ENCODE measurements around the gene FNBP1.

FNBP1 gene

DNA sequence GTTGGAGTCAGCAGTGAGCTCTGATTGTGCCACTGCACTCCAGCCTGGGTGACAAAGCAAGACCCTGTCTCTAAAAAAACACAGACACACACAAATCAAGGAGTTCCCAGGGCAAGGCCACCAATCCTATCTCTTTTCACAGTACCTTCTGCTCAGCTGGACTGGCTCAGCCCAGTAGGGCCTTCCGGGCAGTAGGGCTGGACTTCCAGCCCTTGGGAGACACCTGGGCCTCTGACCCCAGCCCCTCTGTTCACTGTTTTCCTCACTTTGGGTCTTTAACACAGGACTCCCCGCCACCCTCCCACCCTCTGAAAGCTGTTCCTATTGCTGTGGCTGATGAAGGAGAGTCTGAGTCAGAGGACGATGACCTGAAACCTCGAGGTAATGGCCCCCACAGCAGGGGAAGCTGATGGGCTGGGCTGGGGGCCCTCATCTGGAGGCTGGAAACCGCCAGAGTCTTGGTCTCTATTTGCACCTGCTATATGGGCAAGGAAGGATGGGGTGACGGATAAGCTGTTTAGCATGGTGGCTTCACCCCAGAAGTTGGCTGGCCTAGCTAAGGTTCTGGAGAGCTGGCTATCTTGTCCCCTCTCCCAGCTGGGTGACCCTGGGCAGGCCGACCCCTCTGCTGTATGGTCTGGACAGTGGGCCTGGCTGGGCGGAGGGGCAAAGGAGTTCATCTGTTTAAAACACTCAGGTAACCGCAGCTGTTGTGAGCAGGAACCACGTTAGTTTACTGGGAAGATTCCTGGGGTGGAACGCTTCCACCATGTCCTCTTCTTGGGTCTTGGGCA lies 182.1 kb downstream of the FNBP1 start:
- H3K4me3 Mint-ChIP-seq, result no peak overlapping the region
- no peak overlapping the region for H3K27ac Mint-ChIP-seq
- peaks cover 9% of the 10 kb centered on the region for H3K4me1 Mint-ChIP-seq (ENCODE audit: low read depth)
- H3K36me3 Mint-ChIP-seq (ENCODE audit: low read depth), result peaks cover 91% of the 10 kb centered on the region
- H3K27me3 Mint-ChIP-seq, result no peaks in the 10 kb centered on the region
- intact Hi-C loops (cut with micrococcal nuclease), result no loop called here
- H3K9me3 Mint-ChIP-seq, result no peaks in the 10 kb centered on the region

DNA sequence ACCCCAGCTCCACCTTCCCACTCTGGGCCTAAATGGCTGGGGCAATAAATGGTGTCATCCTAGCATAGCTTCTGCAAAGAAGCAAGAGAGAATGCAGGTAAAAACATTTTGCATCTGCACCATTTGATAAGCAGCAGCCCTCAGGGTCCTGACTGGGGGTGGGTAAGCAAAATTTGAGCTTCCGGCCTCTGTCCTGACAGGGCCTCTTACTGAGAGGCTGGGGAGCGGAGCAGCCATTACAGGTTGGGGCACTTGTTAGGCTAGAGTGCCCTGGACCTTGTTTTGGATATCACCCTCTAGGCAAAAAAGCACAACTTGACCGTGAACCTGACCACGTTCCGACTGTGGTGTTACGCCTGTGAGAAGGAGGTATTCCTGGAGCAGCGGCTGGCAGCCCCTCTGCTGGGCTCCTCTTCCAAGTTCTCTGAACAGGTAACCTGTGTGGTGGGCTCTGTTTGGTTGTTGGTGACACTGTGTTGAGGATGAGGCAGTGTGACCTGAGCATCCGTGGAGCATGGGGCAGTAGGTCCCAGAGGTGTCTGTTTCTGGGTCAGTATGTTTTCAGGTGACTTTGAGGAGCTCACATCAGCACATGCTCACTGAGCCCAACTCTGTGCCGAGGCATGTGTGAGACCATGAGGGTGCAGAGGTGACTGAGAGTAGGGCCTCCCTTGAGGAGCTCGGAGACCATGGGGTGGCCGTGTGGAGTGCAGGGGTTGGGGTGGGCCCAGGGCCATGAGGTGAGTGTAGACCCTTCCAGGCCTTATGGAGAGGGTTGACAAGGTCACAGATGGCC lies 184.6 kb downstream of the FNBP1 start:
- Mint-ChIP-seq H3K27me3 (no peaks in the 10 kb centered on the region), H3K4me1 (ENCODE audit: low read depth) (no peaks in the 10 kb centered on the region), H3K4me3 (no peak overlapping the region), H3K27ac (no peak overlapping the region), H3K36me3 (ENCODE audit: low read depth) (peaks cover 94% of the 10 kb centered on the region), H3K9me3 (no peaks in the 10 kb centered on the region)
- intact Hi-C loops (cut with micrococcal nuclease), result no loop called here

DNA sequence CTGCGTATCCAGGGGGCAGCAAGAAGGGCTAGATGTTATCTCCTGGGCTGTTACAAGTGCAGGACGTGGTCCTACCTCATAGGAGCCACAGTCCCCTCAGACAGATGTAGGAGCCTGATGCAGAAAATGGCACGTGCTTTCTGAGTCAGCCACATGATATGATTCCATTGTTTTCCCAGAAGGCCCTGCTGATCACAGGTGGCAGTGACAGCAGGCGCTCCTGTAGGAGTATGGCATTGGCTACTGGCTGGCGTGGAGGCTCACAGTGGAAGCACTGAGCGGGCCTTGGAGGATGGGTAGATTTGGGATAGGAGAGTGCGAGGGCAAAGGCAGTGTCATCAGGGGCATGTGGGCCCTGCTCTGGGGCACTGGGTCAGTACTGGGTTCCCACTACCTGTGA lies 185.8 kb downstream of the FNBP1 start:
- intact Hi-C loops (cut with micrococcal nuclease), result no loop called here
- peaks cover 94% of the 10 kb centered on the region for H3K36me3 Mint-ChIP-seq (ENCODE audit: low read depth)
- H3K4me3 Mint-ChIP-seq, result no peak overlapping the region
- H3K4me1 Mint-ChIP-seq (ENCODE audit: low read depth), result no peaks in the 10 kb centered on the region
- no peaks in the 10 kb centered on the region for H3K27me3 Mint-ChIP-seq
- H3K9me3 Mint-ChIP-seq, result no peaks in the 10 kb centered on the region
- no peak overlapping the region for H3K27ac Mint-ChIP-seq

DNA sequence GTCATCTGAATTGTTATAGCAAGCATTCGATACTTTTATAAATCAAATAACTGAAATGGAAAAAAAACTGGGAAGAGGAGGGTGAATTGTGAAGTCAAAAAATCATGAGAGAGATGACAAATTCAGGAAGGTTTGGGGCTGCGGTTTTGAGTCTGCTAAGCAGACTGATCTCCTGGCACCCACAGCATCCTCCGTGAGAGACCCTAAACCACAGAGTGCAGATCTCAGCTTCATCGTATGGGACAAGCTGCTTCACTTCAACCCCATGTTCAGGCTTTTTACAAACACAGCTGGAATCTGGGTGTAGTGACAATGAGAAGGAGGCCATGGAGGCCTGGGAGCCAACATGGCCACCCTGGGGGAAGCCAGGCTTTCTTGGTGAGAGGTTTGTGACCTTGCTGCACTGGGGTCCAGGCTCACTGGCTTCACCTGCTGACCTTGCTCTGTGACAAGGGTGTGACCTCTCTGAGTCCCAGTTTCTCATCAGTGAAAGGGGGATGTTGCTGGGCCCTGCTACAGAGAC lies 188.3 kb downstream of the FNBP1 start:
- H3K4me3 Mint-ChIP-seq, result no peak overlapping the region
- H3K36me3 Mint-ChIP-seq (ENCODE audit: low read depth), result peaks cover 100% of the 10 kb centered on the region
- intact Hi-C loops (cut with micrococcal nuclease), result no loop called here

DNA sequence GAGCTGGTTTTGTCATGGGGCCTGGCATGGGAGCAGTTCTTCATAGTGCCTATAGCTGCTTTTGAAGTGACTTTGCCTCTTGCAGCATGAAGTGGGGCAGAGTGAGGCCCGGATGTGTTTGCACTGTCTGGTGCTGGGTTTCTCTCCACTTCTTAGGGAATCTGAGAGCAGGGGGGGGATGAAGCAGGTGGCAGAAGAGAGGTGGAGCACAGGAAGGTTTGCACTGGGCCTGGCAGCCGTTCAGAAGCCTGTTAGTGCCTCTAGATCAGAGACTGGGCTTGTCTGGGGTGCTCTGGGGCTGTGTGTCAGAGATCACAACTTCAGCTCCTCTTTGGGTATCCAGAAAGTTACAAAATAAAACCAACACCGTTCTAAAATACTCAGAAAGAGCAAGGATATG lies 189.4 kb downstream of the FNBP1 start:
- intact Hi-C loops (cut with micrococcal nuclease), result no loop called here

More for the DNA sequence above, 188.3 kb downstream of the FNBP1 start:
- H3K27ac Mint-ChIP-seq, result no peak overlapping the region
- H3K4me1 Mint-ChIP-seq (ENCODE audit: low read depth), result no peaks in the 10 kb centered on the region
- no peaks in the 10 kb centered on the region for H3K27me3 Mint-ChIP-seq
- no peaks in the 10 kb centered on the region for H3K9me3 Mint-ChIP-seq

DNA sequence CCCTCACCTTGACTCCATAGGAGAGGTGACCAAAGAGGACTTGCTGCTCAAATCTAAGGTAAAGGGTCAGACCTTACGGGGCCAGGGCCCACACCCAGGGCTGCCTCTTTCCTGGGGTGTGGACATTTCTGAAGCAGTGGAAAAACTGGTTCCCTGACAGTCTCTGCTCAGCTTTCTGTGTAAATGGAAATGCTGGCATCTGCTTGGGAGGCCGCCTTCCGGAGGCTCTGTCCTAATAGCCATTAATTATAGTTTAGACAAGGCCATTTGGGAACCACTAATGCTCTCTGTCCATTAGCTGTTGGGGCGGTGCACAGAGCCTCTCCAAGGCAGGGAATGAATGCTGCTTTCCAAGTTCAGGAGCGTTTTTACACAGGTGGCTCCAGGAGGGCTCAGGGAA lies 190.4 kb downstream of the FNBP1 start:
- Mint-ChIP-seq H3K9me3 (no peaks in the 10 kb centered on the region), H3K36me3 (ENCODE audit: low read depth) (peaks cover 81% of the 10 kb centered on the region), H3K4me3 (no peak overlapping the region), H3K4me1 (ENCODE audit: low read depth) (no peaks in the 10 kb centered on the region), H3K27me3 (no peaks in the 10 kb centered on the region), H3K27ac (no peak overlapping the region)
- intact Hi-C loops (cut with micrococcal nuclease), result no loop called here

More for the DNA sequence above, 189.4 kb downstream of the FNBP1 start:
- Mint-ChIP-seq H3K27me3 (no peaks in the 10 kb centered on the region), H3K9me3 (no peaks in the 10 kb centered on the region), H3K36me3 (ENCODE audit: low read depth) (peaks cover 92% of the 10 kb centered on the region), H3K4me3 (no peak overlapping the region), H3K27ac (no peak overlapping the region), H3K4me1 (ENCODE audit: low read depth) (no peaks in the 10 kb centered on the region)

DNA sequence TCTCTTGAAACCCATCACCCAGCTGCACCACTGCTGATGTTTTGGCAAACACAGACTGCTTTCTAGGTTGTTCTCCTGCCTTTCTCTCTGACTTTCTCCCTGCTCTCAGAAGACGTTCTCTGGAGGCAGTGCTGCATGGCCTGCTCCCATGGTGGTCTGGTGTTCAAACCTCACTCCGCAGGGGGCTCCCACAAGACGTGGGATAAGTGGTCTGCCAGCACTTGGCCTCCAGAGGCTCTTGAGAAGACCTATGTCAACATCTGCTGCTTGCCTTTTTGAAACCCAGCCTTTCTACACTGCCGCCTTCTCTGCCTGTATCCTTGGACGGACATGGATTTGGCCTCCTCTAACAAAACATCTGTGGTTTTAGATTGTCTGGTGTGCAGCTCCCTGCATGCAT lies 191.2 kb downstream of the FNBP1 start:
- Mint-ChIP-seq H3K36me3 (ENCODE audit: low read depth) (peaks cover 74% of the 10 kb centered on the region), H3K9me3 (no peaks in the 10 kb centered on the region), H3K4me3 (no peak overlapping the region), H3K4me1 (ENCODE audit: low read depth) (peaks cover 4% of the 10 kb centered on the region), H3K27me3 (no peaks in the 10 kb centered on the region), H3K27ac (no peak overlapping the region)
- intact Hi-C loops (cut with micrococcal nuclease), result no loop called here

DNA sequence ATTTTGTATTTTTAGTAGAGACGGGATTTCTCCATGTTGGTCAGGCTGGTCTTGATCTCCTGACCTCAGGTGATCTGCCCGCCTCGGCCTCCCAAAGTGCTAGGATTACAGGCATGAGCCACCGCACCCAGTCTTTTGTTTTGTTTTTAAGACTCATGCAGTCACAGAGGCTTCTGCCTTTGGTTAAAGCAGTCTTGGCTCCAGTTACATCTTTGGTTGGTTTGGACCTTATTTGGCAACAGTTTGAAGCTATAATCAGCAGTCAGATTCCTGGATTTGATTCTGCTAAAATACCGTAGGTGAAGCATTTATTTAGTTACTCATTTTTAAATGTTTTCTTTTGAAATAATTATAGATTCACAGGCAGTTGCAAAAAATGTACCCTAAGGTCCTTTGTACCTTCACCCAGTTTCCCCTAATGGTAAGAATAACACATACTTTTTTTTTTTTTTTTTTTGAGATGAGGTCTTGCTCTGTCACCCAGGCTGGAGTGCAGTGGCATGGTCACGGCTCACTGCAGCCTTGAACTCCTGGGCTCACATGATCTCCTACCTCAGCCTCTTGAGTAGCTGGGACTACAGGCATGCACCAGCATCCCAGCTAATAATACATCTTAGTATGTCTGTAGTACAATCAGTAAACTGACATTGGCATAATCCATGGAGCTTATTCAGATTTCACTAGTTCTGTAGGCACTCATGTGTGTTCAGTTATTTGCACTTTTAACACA lies 192.0 kb downstream of the FNBP1 start:
- intact Hi-C loops (cut with micrococcal nuclease), result no loop called here
- no peaks in the 10 kb centered on the region for H3K9me3 Mint-ChIP-seq
- H3K27ac Mint-ChIP-seq, result no peak overlapping the region
- H3K27me3 Mint-ChIP-seq, result no peaks in the 10 kb centered on the region
- no peak overlapping the region for H3K4me3 Mint-ChIP-seq
- peaks cover 65% of the 10 kb centered on the region for H3K36me3 Mint-ChIP-seq (ENCODE audit: low read depth)
- H3K4me1 Mint-ChIP-seq (ENCODE audit: low read depth), result peaks cover 8% of the 10 kb centered on the region

DNA sequence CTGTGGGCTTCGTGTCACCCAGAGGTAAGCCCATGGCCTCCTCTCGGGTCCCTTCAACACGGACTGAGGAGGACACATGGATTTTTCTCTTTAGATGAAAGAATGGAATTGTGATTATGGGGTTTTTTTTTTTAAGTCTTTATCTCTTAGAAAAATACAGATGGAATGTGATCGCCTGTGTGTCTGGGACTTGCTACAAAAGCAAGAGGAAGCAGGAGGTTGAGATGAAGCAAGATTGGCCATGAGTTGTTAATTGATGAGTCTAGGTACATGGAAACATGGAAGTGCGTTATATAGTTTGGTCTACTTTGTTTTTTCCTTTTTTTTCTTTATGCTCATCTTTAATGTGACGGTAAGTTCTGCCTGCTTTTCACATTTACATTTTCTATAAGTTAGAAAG lies 193.1 kb downstream of the FNBP1 start:
- H3K4me1 Mint-ChIP-seq (ENCODE audit: low read depth), result peaks cover 8% of the 10 kb centered on the region
- peaks cover 54% of the 10 kb centered on the region for H3K36me3 Mint-ChIP-seq (ENCODE audit: low read depth)
- no peak overlapping the region for H3K27ac Mint-ChIP-seq

DNA sequence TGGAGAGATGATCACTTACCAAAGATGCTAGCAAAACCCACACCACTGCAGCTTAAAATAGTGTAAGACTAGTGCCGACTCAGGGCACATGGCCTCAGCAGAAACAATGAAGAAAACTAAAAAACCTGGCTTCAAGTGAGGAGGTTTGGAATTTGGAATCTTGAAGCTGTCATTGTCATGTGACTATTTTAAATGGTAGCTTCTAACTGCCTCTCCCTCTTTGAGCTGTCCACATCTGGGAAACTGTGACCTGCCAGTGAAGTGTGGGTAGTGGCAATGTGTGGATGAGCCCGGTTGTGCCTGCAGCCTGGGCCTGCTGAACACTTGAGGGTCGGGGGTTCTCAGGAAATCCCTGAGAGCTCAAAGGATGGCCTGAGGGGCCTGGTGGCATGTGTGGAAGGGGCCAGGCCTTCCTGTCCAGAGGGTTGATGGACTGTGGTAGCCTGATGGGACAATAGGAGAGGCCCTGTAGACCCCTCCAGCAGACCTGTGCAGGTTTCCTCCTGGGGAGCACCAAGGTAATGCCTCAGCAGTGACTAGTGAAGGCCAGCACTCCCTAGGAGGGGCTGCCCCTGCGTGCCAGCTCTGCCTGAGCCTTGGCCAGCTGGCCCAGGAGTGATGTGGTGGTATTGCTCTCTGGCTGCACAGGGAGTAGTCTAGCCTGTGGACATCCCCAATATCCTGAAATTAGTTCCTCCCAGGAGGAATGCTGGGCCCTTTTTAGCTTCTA lies 194.1 kb downstream of the FNBP1 start:
- H3K9me3 Mint-ChIP-seq, result no peaks in the 10 kb centered on the region

More for the DNA sequence above, 193.1 kb downstream of the FNBP1 start:
- Mint-ChIP-seq H3K9me3 (no peaks in the 10 kb centered on the region), H3K27me3 (no peaks in the 10 kb centered on the region), H3K4me3 (no peak overlapping the region)
- intact Hi-C loops (cut with micrococcal nuclease), result no loop called here

DNA sequence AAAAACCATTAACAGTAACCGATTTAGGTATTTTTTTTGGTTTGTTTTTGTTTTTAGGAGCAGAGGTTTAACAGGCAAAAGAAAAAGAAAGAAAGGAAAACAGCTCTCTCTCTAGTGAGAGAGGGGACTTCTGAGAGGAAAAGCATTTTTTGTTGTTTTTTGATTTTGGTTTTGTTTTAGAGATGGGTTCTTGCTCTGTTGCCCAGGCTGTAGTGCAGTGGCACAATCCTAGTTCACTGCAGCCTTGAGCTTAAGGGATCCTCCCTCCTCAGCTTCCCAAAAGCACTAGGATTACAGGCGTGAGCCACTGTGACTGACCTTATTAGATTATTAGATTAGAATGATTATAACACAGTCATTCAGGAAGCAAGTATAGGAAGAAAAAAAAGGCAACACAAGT lies 197.6 kb downstream of the FNBP1 start:
- no peaks in the 10 kb centered on the region for H3K27me3 Mint-ChIP-seq
- no peaks in the 10 kb centered on the region for H3K9me3 Mint-ChIP-seq
- H3K4me1 Mint-ChIP-seq (ENCODE audit: low read depth), result peaks cover 8% of the 10 kb centered on the region
- no peak overlapping the region for H3K27ac Mint-ChIP-seq
- no peak overlapping the region for H3K4me3 Mint-ChIP-seq
- peaks cover 9% of the 10 kb centered on the region for H3K36me3 Mint-ChIP-seq (ENCODE audit: low read depth)
- intact Hi-C loops (cut with micrococcal nuclease), result no loop called here

More for the DNA sequence above, 194.1 kb downstream of the FNBP1 start:
- peaks cover 8% of the 10 kb centered on the region for H3K4me1 Mint-ChIP-seq (ENCODE audit: low read depth)
- peaks cover 44% of the 10 kb centered on the region for H3K36me3 Mint-ChIP-seq (ENCODE audit: low read depth)
- no peak overlapping the region for H3K4me3 Mint-ChIP-seq
- H3K27ac Mint-ChIP-seq, result no peak overlapping the region
- intact Hi-C loops (cut with micrococcal nuclease), result no loop called here
- no peaks in the 10 kb centered on the region for H3K27me3 Mint-ChIP-seq

DNA sequence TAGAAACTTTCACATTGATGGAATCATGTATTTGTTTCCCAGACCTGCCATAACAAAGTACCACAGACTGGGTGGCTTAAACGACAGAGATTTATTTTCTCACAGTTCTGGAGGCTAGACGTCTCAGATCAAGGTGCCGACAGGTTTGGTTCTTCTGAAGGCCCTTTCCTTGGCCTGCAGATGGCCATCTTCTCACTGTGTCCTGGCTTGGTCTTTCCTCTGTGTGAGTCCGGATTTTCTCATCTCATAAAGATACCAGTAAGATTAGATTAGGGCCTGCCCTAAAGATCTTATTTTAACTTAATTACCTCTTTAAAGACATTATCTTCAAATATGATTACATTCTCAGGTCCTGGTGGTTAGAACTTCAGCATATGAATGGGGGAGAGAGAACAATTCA lies 201.9 kb downstream of the FNBP1 start:
- Mint-ChIP-seq H3K36me3 (ENCODE audit: low read depth) (peaks cover 6% of the 10 kb centered on the region), H3K4me1 (ENCODE audit: low read depth) (peaks cover 34% of the 10 kb centered on the region), H3K27me3 (no peaks in the 10 kb centered on the region), H3K4me3 (no peak overlapping the region), H3K9me3 (no peaks in the 10 kb centered on the region), H3K27ac (no peak overlapping the region)
- intact Hi-C loops (cut with micrococcal nuclease), result no loop called here

DNA sequence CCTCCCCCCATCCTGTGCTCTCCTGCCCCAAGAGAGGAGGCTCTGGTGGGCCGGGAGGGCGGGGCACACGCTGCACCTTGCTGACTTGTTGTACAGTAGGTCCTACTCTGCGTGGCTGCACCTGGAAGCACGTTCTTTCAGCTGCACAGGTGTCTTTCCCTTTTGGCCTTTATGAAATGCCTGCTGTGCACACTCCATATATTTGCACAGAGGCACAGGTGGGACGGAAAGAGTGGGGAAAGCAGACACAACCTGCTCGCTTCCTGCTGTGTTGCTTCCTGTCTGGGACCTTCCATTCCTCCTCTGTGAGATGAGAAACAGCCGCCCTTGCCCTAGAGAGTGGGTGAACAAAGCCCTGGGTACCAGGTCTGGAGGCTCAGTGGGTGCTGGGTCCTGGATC lies 203.0 kb downstream of the FNBP1 start:
- no peaks in the 10 kb centered on the region for H3K9me3 Mint-ChIP-seq
- H3K36me3 Mint-ChIP-seq (ENCODE audit: low read depth), result peaks cover 16% of the 10 kb centered on the region
- no peaks in the 10 kb centered on the region for H3K27me3 Mint-ChIP-seq
- no peak overlapping the region for H3K27ac Mint-ChIP-seq
- intact Hi-C loops (cut with micrococcal nuclease), result no loop called here
- peaks cover 39% of the 10 kb centered on the region for H3K4me1 Mint-ChIP-seq (ENCODE audit: low read depth)
- no peak overlapping the region for H3K4me3 Mint-ChIP-seq
